Measurements from ENCODE around the gene MUC5AC. TPM values are rescaled to one million over a fixed set of nuclear protein-coding genes. Genes with fewer than 3 reads are reported as not detected.

MUC5AC gene
- total RNA-seq, 1 experiment from 2014 or later = 0.03 TPM

GRCh38 chr11:1224491-1225385 is 67.0 kb downstream of the MUC5AC start:
- Histone ChIP-seq H3K4me1 (replicated peaks) (no peaks in the 10 kb centered on the region), H3K27me3 (replicated peaks) (0 out of 2 replicates have a peak, but pooled peaks cover 6% of the 10 kb centered on the region), H3K4me3 (no peak overlapping the region), H3K36me3 (no peaks in the 10 kb centered on the region), H3K27ac (no peak overlapping the region), H3K9me3 (replicated peaks) (no peaks in the 10 kb centered on the region)
- DNase-seq (ENCODE audit: low read depth in 1 of 2, low spot score in 2 of 2) = no peak

DNA sequence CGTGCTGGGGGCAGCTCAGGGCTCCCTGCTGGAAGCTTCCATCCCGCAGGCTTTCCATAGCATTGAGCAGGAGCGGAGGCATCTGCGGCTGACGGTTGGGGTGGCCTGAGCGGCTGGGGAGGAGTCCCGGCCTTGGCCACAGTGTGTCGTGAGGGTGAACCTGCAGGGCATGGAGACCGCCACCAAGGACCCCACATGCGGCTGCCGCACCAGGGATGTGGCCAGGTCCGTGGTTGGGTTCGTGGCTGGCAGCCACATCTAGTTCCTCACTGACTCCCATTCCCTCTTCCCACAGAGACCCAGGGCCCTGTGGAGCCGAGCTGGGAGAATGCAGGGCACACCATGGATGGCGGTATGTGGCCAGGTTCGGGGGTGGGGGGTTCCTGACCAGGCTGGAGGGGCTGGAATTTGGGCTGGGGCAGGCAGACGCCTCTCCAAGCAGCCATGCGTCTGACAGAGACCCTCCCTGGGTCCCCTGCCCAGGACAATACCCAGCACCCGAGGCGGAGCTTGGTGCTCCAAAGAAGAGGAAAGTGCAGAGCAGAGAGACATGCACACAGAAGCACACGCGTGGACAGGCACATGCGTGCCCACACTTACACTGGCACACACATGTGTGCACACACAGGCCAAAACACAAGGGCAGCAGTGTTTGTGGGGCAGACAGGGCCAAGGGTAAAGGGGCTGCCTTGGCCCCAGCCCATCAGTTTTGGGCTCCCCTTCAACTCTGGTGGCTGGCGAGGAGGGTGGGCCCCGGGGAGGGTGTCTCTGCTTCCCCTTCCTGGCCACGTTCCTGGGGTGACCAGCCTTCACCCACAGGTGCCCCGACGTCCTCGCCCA is 67.9 kb downstream of the MUC5AC start:
- no peak overlapping the region for H3K4me3 ChIP-seq
- H3K27me3 ChIP-seq (replicated peaks) = 0 out of 2 replicates have a peak, but pooled peaks cover 6% of the 10 kb centered on the region
- H3K4me1 ChIP-seq (replicated peaks) = no peaks in the 10 kb centered on the region
- DNase-seq (ENCODE audit: low read depth in 1 of 2, low spot score in 2 of 2) = no peak
- no peaks in the 10 kb centered on the region for H3K36me3 ChIP-seq
- no peak overlapping the region for H3K27ac ChIP-seq
- H3K9me3 ChIP-seq (replicated peaks) = no peaks in the 10 kb centered on the region

- H3K4me1 ChIP-seq (replicated peaks) = no peaks in the 10 kb centered on the region
- no peak for DNase-seq (ENCODE audit: low read depth in 1 of 2, low spot score in 2 of 2)
- 0 out of 2 replicates have a peak, but pooled peaks cover 6% of the 10 kb centered on the region for H3K27me3 ChIP-seq (replicated peaks)
- H3K4me3 ChIP-seq = no peak overlapping the region
- no peak overlapping the region for H3K27ac ChIP-seq
- H3K9me3 ChIP-seq (replicated peaks) = no peaks in the 10 kb centered on the region
- no peaks in the 10 kb centered on the region for H3K36me3 ChIP-seq
These were observed 68.7 kb downstream of the MUC5AC start for GRCh38 chr11:1226226-1226985.

DNA sequence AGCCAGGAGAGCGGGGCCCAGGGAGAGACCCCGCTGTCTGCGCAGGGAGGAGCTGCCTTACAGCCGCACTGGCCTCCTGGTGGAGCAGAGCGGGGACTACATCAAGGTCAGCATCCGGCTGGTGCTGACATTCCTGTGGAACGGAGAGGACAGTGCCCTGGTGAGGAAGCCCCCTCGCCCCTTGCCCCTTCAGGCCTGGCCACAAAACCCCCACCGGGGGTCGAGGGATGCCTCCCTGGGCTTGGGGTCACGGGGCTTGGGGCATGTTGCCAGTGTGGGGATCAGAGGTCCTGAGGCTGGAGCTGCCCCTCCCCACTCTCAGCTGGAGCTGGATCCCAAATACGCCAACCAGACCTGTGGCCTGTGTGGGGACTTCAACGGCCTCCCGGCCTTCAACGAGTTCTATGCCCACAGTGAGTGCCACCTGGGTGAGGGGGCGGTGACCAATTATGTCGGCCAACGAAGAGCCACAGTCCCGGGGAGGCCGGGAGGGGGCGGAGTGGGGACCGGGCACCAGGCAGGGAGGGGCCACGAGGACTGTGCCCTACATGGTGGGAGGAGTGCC is 69.3 kb downstream of the MUC5AC start:
- Histone ChIP-seq H3K27me3 (replicated peaks) (0 out of 2 replicates have a peak, but pooled peaks cover 6% of the 10 kb centered on the region), H3K9me3 (replicated peaks) (no peaks in the 10 kb centered on the region), H3K27ac (no peak overlapping the region), H3K36me3 (no peaks in the 10 kb centered on the region), H3K4me1 (replicated peaks) (no peaks in the 10 kb centered on the region), H3K4me3 (no peak overlapping the region)
- DNase-seq (ENCODE audit: low read depth in 1 of 2, low spot score in 2 of 2) = no peak

- 0 out of 2 replicates have a peak, but pooled peaks cover 6% of the 10 kb centered on the region for H3K27me3 ChIP-seq (replicated peaks)
- no peaks in the 10 kb centered on the region for H3K4me1 ChIP-seq (replicated peaks)
- no peak for DNase-seq (ENCODE audit: low read depth in 1 of 2, low spot score in 2 of 2)
- no peak overlapping the region for H3K27ac ChIP-seq
- H3K36me3 ChIP-seq = no peaks in the 10 kb centered on the region
- H3K4me3 ChIP-seq = no peak overlapping the region
- no peaks in the 10 kb centered on the region for H3K9me3 ChIP-seq (replicated peaks)
These were observed 69.9 kb downstream of the MUC5AC start for GRCh38 chr11:1227551-1228100.

DNA sequence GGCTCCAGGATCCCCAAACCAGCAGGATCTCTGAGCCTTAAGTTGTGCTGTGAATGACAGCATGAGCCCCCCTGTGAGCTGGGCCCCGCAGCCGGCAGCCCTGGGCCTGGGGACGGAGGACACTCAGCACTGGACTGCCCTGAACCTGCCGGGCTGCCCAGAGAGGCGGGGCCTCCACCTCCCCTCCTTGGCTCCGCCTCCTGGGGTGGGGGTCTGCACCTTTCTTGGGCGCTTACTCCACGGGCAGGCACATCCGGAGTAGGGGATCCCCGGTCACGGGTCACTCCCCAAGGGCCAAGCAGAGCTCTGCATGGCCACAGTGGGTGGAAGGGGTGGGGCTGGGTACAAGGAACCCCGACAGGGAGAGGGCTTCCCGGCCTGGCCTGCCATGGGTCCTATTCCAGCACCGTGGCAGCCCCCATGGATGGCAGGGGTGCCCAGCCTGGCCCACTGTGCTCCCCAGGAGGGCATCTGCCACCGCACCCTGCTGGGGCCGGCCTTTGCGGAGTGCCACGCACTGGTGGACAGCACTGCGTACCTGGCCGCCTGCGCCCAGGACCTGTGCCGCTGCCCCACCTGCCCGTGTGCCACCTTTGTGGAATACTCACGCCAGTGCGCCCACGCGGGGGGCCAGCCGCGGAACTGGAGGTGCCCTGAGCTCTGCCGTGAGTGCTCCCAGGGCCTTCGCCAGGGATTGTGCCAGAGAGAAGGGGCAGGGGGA is 70.5 kb downstream of the MUC5AC start:
- Histone ChIP-seq H3K36me3 (no peaks in the 10 kb centered on the region), H3K9me3 (replicated peaks) (no peaks in the 10 kb centered on the region), H3K27ac (no peak overlapping the region)

DNA sequence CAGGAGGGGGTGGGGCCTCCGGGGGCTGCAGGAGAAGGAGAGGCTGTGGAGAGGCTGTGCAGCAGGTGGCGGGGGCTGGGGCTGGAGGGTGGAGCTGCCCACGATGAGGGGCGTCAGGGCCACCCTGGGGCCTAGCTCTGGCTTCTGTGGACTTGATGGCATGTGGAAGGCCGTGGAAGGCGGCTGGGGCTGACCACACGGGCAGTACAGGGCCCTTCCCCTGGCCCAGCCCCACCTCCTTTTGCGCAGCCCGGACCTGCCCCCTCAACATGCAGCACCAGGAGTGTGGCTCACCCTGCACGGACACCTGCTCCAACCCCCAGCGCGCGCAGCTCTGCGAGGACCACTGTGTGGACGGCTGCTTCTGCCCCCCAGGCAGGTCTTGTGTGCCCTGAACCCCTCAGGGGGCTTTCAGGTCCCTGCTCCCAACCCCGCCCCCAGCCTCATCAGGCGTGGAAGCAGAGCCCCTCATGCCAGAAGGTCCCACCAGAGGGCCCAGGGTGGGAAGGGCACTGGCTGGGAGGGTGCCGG is 71.2 kb downstream of the MUC5AC start:
- H3K27me3 ChIP-seq (replicated peaks) = 0 out of 2 replicates have a peak, but pooled peaks cover 6% of the 10 kb centered on the region
- H3K9me3 ChIP-seq (replicated peaks) = no peaks in the 10 kb centered on the region
- H3K36me3 ChIP-seq = no peaks in the 10 kb centered on the region
- no peak overlapping the region for H3K27ac ChIP-seq
- H3K4me1 ChIP-seq (replicated peaks) = no peaks in the 10 kb centered on the region
- H3K4me3 ChIP-seq = no peak overlapping the region
- DNase-seq (ENCODE audit: low read depth in 1 of 2, low spot score in 2 of 2) = no peak

More for the DNA sequence above, 70.5 kb downstream of the MUC5AC start:
- Histone ChIP-seq H3K4me1 (replicated peaks) (no peaks in the 10 kb centered on the region), H3K4me3 (no peak overlapping the region), H3K27me3 (replicated peaks) (0 out of 2 replicates have a peak, but pooled peaks cover 6% of the 10 kb centered on the region)
- DNase-seq (ENCODE audit: low read depth in 1 of 2, low spot score in 2 of 2) = no peak

- Histone ChIP-seq H3K4me3 (no peak overlapping the region), H3K27me3 (replicated peaks) (0 out of 2 replicates have a peak, but pooled peaks cover 6% of the 10 kb centered on the region), H3K9me3 (replicated peaks) (no peaks in the 10 kb centered on the region), H3K36me3 (no peaks in the 10 kb centered on the region), H3K27ac (no peak overlapping the region), H3K4me1 (replicated peaks) (no peaks in the 10 kb centered on the region)
- no peak for DNase-seq (ENCODE audit: low read depth in 1 of 2, low spot score in 2 of 2)
These were observed 71.8 kb downstream of the MUC5AC start for GRCh38 chr11:1229471-1230120.

GRCh38 chr11:1230121-1230455 is 72.3 kb downstream of the MUC5AC start:
- H3K36me3 ChIP-seq = no peaks in the 10 kb centered on the region
- H3K27me3 ChIP-seq (replicated peaks) = 0 out of 2 replicates have a peak, but pooled peaks cover 1% of the 10 kb centered on the region
- DNase-seq (ENCODE audit: low read depth in 1 of 2, low spot score in 2 of 2) = no peak

DNA sequence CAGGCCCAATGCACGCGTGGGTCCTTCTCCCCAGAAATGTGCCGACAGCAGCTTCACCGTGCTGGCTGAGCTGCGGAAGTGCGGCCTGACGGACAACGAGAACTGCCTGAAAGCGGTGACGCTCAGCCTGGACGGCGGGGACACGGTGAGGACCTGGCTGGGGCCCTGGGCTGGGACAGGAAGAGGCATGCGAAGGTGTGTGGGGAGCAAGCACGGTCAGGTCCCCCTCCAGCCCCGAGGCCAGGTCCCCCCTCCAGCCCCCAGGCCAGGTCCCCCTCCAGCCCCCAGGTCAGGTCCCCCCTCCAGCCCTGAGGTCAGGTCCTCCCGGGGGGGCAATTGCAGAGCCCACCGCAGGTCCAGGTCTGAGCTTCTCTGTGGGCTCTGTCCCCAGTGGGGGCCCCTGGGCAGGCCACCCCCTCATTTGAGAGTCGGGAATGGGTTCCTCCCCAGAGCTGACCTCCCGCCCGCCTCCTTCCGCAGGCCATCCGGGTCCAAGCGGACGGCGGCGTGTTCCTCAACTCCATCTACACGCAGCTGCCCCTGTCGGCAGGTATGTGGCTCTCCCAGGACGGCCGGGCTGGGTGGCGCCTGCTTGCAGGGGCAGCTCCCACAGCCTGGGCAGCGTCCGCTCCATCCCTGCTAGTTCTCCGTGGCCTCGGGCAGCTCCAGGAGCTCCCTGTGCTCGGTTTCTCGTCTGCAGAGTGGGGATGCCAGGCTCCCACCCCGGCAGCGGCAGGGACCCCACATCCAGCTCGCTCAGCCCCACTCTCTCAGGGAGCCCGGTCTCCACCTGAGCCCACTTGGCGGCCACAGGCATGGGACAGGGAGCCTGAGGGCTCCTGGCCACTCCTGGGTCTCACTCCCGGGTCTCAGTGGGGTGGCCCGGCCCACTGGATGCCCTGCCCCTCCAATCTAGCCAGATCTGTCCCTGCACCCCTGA is 73.0 kb downstream of the MUC5AC start:
- Histone ChIP-seq H3K4me1 (replicated peaks) (no peaks in the 10 kb centered on the region), H3K9me3 (replicated peaks) (no peaks in the 10 kb centered on the region), H3K36me3 (no peaks in the 10 kb centered on the region), H3K27me3 (replicated peaks) (no peaks in the 10 kb centered on the region), H3K4me3 (no peak overlapping the region), H3K27ac (no peak overlapping the region)
- DNase-seq (ENCODE audit: low read depth in 1 of 2, low spot score in 2 of 2) = no peak

More at GRCh38 chr11:1230121-1230455, 72.3 kb downstream of the MUC5AC start:
- Histone ChIP-seq H3K4me1 (replicated peaks) (no peaks in the 10 kb centered on the region), H3K9me3 (replicated peaks) (no peaks in the 10 kb centered on the region), H3K4me3 (no peak overlapping the region), H3K27ac (no peak overlapping the region)

DNA sequence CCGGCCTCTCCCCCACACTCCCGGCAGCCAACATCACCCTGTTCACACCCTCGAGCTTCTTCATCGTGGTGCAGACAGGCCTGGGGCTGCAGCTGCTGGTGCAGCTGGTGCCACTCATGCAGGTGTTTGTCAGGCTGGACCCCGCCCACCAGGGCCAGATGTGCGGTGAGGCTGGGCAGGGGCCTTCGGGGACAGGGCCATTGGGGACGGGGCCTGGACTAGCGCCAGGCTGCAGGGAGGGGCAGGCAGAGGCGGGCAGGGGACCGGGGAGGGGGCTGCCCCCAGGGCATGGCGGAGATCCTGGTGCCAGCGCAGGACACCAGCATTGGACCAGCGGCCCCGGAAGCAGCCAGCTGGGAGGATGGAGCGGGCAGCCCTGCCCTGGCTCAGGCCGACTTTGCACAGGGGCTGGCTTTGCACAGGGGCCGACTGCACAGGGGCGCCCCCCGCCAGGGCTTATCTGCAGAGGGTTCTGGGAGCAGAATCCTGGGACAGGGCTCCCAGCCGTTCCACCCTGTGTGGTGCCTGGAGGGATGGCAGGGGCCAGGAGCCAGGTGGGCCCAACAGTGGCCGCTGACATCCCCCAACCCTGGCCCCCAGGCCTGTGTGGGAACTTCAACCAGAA is 73.8 kb downstream of the MUC5AC start:
- no peaks in the 10 kb centered on the region for H3K36me3 ChIP-seq
- no peaks in the 10 kb centered on the region for H3K9me3 ChIP-seq (replicated peaks)
- no peak overlapping the region for H3K4me3 ChIP-seq
- no peak for DNase-seq (ENCODE audit: low read depth in 1 of 2, low spot score in 2 of 2)
- H3K27ac ChIP-seq = no peak overlapping the region
- H3K27me3 ChIP-seq (replicated peaks) = no peaks in the 10 kb centered on the region
- H3K4me1 ChIP-seq (replicated peaks) = no peaks in the 10 kb centered on the region
